GM19239 (cell line): ENCODE data around the gene ADAMTS19.

Source experiments
- DNase-seq: peaks from one replicate; pipeline ENCODE4 v3.0.0; 2011; ENCODE audit warnings: low spot score; ENCODE audit not compliant: insufficient read length
- FAIRE-seq: peaks from 2 replicates; lab custom pipeline; 2011; peaks lifted over from hg19 to GRCh38; lab: Jason Lieb, UNC

ADAMTS19 gene

GRCh38 chr5:129474544-129474943, 14.4 kb downstream of the ADAMTS19 start:
- no peak for DNase-seq
- no peak for FAIRE-seq

- DNase-seq (no peak), FAIRE-seq (no peak)
These were observed 16.7 kb downstream of the ADAMTS19 start for GRCh38 chr5:129476751-129477150.

- FAIRE-seq: no peak
- DNase-seq: no peak
These were observed 17.4 kb downstream of the ADAMTS19 start for GRCh38 chr5:129477532-129477931.

- DNase-seq (no peak), FAIRE-seq (no peak)
These were observed 21.1 kb downstream of the ADAMTS19 start for GRCh38 chr5:129481161-129481560.

- no peak for FAIRE-seq
- DNase-seq: no peak
These were observed 36.3 kb downstream of the ADAMTS19 start for GRCh38 chr5:129496421-129496820.

- FAIRE-seq: no peak
These were observed 36.9 kb downstream of the ADAMTS19 start for GRCh38 chr5:129496864-129497595.

GRCh38 chr5:129499208-129499852, 39.2 kb downstream of the ADAMTS19 start:
- no peak for FAIRE-seq
- no peak for DNase-seq

More at GRCh38 chr5:129496864-129497595, 36.9 kb downstream of the ADAMTS19 start:
- no peak for DNase-seq

GRCh38 chr5:129500101-129500500, 40.0 kb downstream of the ADAMTS19 start:
- DNase-seq (no peak), FAIRE-seq (no peak)

- FAIRE-seq (no peak), DNase-seq (no peak)
These were observed 46.0 kb downstream of the ADAMTS19 start for GRCh38 chr5:129506086-129506485.

GRCh38 chr5:129506950-129507349, 46.9 kb downstream of the ADAMTS19 start:
- FAIRE-seq: no peak
- DNase-seq: no peak

- no peak for DNase-seq
- no peak for FAIRE-seq
These were observed 47.4 kb downstream of the ADAMTS19 start for GRCh38 chr5:129507527-129507926.

GRCh38 chr5:129508606-129509005, 48.5 kb downstream of the ADAMTS19 start:
- FAIRE-seq (no peak), DNase-seq (no peak)

GRCh38 chr5:129509363-129509975, 49.4 kb downstream of the ADAMTS19 start:
- no peak for FAIRE-seq
- no peak for DNase-seq

- FAIRE-seq: no peak
- DNase-seq: no peak
These were observed 51.2 kb downstream of the ADAMTS19 start for GRCh38 chr5:129511291-129511690.

GRCh38 chr5:129541051-129541450, 81.0 kb downstream of the ADAMTS19 start:
- no peak for FAIRE-seq
- DNase-seq: no peak

GRCh38 chr5:129541648-129542251, 81.7 kb downstream of the ADAMTS19 start:
- DNase-seq (no peak), FAIRE-seq (no peak)

- no peak for FAIRE-seq
- no peak for DNase-seq
These were observed 87.0 kb downstream of the ADAMTS19 start for GRCh38 chr5:129547137-129547536.

- FAIRE-seq (no peak), DNase-seq (no peak)
These were observed 94.2 kb downstream of the ADAMTS19 start for GRCh38 chr5:129554134-129554904.

- DNase-seq (no peak), FAIRE-seq (no peak)
These were observed 103.5 kb downstream of the ADAMTS19 start for GRCh38 chr5:129563585-129563984.

- FAIRE-seq: no peak
- DNase-seq: no peak
These were observed 109.2 kb downstream of the ADAMTS19 start for GRCh38 chr5:129569295-129569694.
